Measurements from ENCODE around the gene GLO1. TPM values are rescaled to one million over a fixed set of nuclear protein-coding genes. Genes with fewer than 3 reads are reported as not detected.

GLO1 gene
- polyA plus RNA-seq, 3 donors: 11.4 to 68.6 (median 62.6) TPM

DNA sequence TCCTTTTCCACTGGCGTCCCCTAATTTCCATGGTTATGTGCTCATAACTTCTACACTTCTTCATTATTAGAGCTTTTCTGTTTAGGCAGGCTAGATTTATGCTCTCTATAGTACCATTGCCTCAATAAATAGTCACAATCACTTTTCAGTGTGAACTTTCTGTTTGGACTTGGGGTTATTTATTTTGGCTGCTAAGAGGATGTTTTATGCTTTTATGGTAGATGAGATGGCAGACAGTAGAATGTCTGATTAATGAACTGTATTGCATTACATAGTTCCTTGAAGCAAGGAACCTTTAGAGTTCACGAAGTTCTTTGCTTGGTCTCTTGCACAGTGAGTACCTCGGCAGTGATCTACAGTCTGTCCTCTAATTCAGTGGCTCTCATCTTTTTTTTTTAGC, 19.1 kb upstream of the GLO1 start:
- no peak for TF ChIP-seq CTCF (IDR thresholded peaks at IDR 0.05)
- Histone ChIP-seq H3K4me2 (replicated peaks; ENCODE audit: extremely low read depth, low read length, poor library complexity, severe bottlenecking) (no peak overlapping the region), H3K79me2 (ENCODE audit: insufficient read depth, low read length) (no peaks in the 10 kb centered on the region), H3K36me3 (replicated peaks in 1 of 2; ENCODE audit: control insufficient read depth in 1 of 2, insufficient read depth in 2 of 2, low read length in 2 of 2) (no peaks in the 10 kb centered on the region), H3K4me3 (replicated peaks in 1 of 3; ENCODE audit: low read depth in 2 of 3, low read length in 3 of 3) (no peak overlapping the region), H3K4me1 (ENCODE audit: control insufficient read depth in 1 of 2, insufficient read depth in 2 of 2, low read length in 2 of 2) (no peaks in the 10 kb centered on the region), H4K20me1 (ENCODE audit: insufficient read depth, low read length) (no peaks in the 10 kb centered on the region), H3K27me3 (ENCODE audit: control insufficient read depth in 2 of 2, insufficient read depth in 2 of 2, low read length in 2 of 2) (peaks cover 14 to 28% of the 10 kb centered on the region in 2 donors), H2AFZ (ENCODE audit: insufficient read depth, low read depth, low read length, poor library complexity, severe bottlenecking) (no peak overlapping the region), H3K27ac (ENCODE audit: low read depth in 1 of 2, low read length in 2 of 2) (no peak overlapping the region), H3K9ac (ENCODE audit: insufficient read depth, low read length, poor library complexity, severe bottlenecking) (no peak overlapping the region), H3K9me3 (replicated peaks in 1 of 2; ENCODE audit: control insufficient read depth in 1 of 2, insufficient read depth in 1 of 2, low read length in 2 of 2) (no peaks in the 10 kb centered on the region)
- H3K27me3 Mint-ChIP-seq (ENCODE audit: low read depth in 3 of 3): peaks cover 10 to 24% (median 13%) of the 10 kb centered on the region in 3 donors
- no peak overlapping the region for H3K4me3 Mint-ChIP-seq
- no peak for DNase-seq
- no peaks in the 10 kb centered on the region for H3K4me1 Mint-ChIP-seq
- no CpG with 5 or more reads among the region's 3 CpGs for WGBS (ENCODE audit: insufficient coverage)
- intact Hi-C loops (cut with micrococcal nuclease): no loop called here
- H3K9me3 Mint-ChIP-seq: peaks cover 0 to 9% (median 0%) of the 10 kb centered on the region in 7 donors
- no peaks in the 10 kb centered on the region for H3K36me3 Mint-ChIP-seq
- no peak overlapping the region for H3K27ac Mint-ChIP-seq

DNA sequence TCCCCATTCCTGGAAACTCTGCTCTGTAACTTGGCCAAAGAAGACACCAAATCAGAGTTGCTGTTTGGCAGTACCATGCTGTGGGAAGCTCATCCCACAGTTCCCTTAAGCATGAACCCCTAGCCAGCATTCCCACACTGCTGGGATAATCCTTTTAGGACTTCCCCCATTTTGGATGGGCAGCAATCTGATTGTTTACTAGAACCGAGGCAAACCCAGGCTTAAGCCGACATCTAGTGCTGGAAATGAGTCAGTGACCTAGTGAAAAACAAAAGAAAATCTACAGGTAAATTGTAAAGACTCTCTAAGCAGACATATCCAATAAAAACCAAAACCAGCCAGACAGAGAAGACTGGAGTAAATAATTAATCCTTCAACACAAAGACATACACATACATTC, 17.4 kb upstream of the GLO1 start:
- intact Hi-C loops (cut with micrococcal nuclease): no loop called here
- no peak overlapping the region for H3K27ac ChIP-seq (ENCODE audit: low read depth in 1 of 2, low read length in 2 of 2)
- H4K20me1 ChIP-seq (ENCODE audit: insufficient read depth, low read length): no peaks in the 10 kb centered on the region
- peaks cover 0 to 4% of the 10 kb centered on the region in 2 donors for H3K36me3 Mint-ChIP-seq
- H3K4me1 ChIP-seq (ENCODE audit: control insufficient read depth in 1 of 2, insufficient read depth in 2 of 2, low read length in 2 of 2): peaks cover 2% of the 10 kb centered on the region in 2 donors
- no peaks in the 10 kb centered on the region for H3K79me2 ChIP-seq (ENCODE audit: insufficient read depth, low read length)
- H3K4me3 ChIP-seq (replicated peaks in 1 of 3; ENCODE audit: low read depth in 2 of 3, low read length in 3 of 3): no peak overlapping the region
- H3K9ac ChIP-seq (ENCODE audit: insufficient read depth, low read length, poor library complexity, severe bottlenecking): no peak overlapping the region
- H3K36me3 ChIP-seq (replicated peaks in 1 of 2; ENCODE audit: control insufficient read depth in 1 of 2, insufficient read depth in 2 of 2, low read length in 2 of 2): no peaks in the 10 kb centered on the region
- no peak overlapping the region for H3K4me2 ChIP-seq (replicated peaks; ENCODE audit: extremely low read depth, low read length, poor library complexity, severe bottlenecking)
- no CpG with 5 or more reads among the region's 2 CpGs for WGBS (ENCODE audit: insufficient coverage)
- H3K27me3 ChIP-seq (ENCODE audit: control insufficient read depth in 2 of 2, insufficient read depth in 2 of 2, low read length in 2 of 2): peaks cover 28 to 42% of the 10 kb centered on the region in 2 donors
- H3K9me3 ChIP-seq (replicated peaks in 1 of 2; ENCODE audit: control insufficient read depth in 1 of 2, insufficient read depth in 1 of 2, low read length in 2 of 2): no peaks in the 10 kb centered on the region
- peaks cover 2% of the 10 kb centered on the region for H3K4me1 Mint-ChIP-seq
- H3K27ac Mint-ChIP-seq: no peak overlapping the region
- TF ChIP-seq CTCF (IDR thresholded peaks at IDR 0.05): no peak
- H3K27me3 Mint-ChIP-seq (ENCODE audit: low read depth in 3 of 3): peaks cover 25 to 39% (median 29%) of the 10 kb centered on the region in 3 donors
- no peak for DNase-seq
- H3K9me3 Mint-ChIP-seq: peaks cover 0 to 9% (median 0%) of the 10 kb centered on the region in 7 donors
- no peak overlapping the region for H3K4me3 Mint-ChIP-seq
- no peak overlapping the region for H2AFZ ChIP-seq (ENCODE audit: insufficient read depth, low read depth, low read length, poor library complexity, severe bottlenecking)

All from CD14-positive monocyte (primary cell).